Activated CD4-positive, alpha-beta T cell treated with anti-CD3 and anti-CD28 coated beads, Interleukin-2, amount 50 U/mL, for 1 hour (primary cell): Measurements from ENCODE around the gene EXOC6B.
"Not testable (repeated sequence)": the region's sequence is repeated elsewhere in the genome, so short reads cannot be mapped to it uniquely, and the experiment has no call there.

Experiments
- DNase-seq: peaks from one replicate; pipeline ENCODE4 v3.0.0-alpha.2; 2020

EXOC6B gene

GRCh38 chr2:72674982-72675915, 150.6 kb downstream of the EXOC6B start:
- no peak for DNase-seq

GRCh38 chr2:72673279-72673678, 152.6 kb downstream of the EXOC6B start:
- no peak for DNase-seq

DNA sequence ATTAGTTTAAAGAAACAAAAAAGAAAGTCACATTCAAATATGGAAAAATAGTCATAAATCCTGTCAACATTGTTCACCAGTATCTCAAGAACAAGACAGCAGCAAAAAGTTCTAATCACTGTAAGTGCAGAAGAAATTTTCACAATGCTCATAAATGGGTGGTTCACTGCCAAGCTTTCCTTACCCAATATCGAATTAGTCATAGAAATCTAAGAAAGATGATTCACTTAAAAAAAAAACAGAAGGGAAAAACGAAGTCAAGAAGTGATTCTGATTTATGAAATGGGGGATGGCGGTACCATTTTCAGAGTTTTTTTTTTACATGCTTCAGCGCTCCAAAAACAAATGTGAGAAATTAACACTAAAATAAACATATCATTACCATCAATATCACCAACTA, 156.7 kb downstream of the EXOC6B start:
- no peak for DNase-seq

- no peak for DNase-seq
These were observed 157.2 kb downstream of the EXOC6B start for GRCh38 chr2:72668647-72669046.

GRCh38 chr2:72665448-72665847, 160.4 kb downstream of the EXOC6B start:
- no peak for DNase-seq

DNA sequence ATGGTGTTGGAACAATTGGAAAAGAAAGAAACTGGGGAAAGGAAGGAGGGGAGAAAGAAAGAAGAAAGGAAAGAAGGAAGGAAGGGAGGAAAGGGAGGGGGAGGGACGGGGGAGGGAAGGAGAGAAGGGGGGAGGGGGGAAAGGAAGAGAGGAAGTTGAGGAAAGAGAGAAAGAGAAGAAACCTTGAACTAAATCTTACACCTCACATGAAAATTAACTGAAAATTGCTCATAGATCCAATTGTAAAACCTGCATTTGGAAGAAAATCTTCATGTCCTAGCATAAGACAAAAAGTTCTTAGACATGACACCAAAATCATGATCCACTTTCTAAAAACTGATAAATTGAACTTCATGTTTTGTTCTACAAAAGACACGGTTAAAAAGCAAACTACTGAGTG, 163.8 kb downstream of the EXOC6B start:
- DNase-seq: no peak

- no peak for DNase-seq
These were observed 176.0 kb downstream of the EXOC6B start for GRCh38 chr2:72649810-72650209.

- DNase-seq: not testable (repeated sequence)
These were observed 184.6 kb downstream of the EXOC6B start for GRCh38 chr2:72641221-72641620.

DNA sequence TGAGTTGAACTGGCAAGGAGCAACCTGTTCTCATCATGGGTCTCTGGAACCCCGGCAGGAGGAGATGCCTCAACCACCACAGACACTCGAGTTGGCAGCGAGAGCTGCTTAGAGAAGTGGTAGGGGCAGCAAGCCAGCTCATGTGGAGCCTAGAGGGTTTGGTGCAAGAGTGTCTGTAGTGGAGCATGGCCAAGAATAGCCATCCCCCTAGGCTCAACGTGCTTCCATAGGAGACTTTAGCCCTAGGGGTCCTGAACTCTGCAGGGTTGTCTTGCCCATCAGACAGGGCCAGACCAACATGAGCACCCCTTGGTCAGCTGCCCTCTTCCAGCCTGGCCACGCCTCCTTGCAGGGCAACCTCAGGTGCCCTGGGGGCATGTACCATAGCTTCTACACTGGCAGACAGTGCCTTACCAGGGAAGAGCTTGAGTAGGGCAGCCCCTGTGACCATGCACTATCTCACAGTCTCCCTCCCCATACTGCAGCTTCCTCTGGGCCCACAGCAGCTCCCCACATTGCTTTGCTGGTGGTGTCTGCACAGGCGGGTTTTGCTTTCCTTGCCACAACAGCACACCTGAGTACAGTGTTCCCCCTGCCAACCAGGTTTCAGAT, 187.1 kb downstream of the EXOC6B start:
- no peak for DNase-seq

DNA sequence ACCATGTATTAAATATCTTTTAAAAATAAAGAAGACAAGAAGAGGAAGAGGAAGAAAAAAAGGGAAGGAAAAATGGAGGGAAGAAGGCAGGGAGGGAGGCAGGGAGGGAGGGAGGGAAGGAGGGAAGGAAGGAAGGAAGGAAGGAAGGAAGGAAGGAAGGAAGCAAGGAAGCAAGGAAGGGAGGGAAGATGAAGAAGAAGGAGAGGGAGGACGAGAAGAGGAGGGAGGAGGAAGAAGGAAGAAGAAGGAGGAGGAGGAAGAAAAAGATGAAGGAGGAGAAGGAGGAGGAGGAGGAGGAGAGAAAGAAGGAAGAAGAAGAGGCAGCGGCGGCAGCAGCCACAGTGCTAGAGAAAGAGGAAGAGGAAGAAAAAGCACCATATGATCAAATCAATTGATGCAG, 189.6 kb downstream of the EXOC6B start:
- DNase-seq: no peak

DNA sequence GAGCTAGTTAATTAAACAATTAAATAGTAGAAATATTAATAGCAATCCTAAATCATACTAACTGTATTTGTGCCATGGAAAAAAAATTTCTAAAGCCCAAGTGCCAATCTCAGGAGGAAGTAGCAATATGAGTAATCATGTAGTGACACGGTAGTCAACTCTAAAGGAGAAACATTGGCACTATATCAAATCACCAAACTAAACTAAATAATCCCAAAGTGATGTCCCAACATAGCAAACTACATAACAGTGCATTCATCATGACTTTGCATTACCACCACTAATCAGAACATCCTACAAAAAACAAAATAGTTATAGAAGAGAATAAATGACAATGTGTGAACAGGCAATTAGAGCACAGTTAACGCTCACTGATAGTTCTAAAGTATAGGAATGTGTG, 195.1 kb downstream of the EXOC6B start:
- DNase-seq: no peak

DNA sequence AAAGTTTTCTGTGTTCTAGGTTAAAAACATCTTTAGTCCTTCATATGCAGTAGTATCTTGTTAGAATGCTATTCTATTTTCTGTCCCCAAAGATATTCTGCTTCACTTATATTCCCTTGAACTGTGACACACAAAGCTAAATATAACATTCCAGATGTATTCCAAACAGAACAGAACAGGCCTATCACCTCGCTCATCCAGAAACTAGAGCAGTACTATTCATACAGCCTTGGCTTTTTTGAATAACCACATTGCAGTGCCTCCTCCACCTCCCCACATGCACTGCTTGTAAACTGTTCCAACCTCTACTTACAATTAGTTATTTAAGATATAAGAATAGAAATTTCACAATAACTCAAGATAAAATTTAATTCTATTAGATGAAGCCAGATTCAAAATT, 196.8 kb downstream of the EXOC6B start:
- DNase-seq: no peak

DNA sequence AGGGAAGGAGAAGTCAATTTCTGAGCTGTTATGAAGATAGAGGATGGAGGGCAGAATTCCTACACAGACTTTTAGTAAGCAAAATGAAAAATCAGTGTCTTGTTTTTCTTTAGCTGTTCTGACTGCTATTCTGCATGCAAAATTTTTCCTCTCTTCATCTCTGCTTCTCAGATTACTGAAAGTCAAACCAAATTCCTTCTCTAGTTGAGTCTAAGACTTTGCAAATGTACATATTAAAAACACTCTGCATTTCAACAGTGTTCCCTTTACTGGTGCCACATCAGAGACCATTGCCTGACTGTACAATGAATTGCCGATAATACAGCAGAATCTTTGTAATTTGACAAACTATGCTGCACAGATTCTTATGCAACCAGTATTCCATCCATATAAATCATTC, 198.8 kb downstream of the EXOC6B start:
- no peak for DNase-seq

- no peak for DNase-seq
These were observed 200.5 kb downstream of the EXOC6B start for GRCh38 chr2:72625366-72625765.

GRCh38 chr2:72623481-72623880, 202.4 kb downstream of the EXOC6B start:
- no peak for DNase-seq

DNA sequence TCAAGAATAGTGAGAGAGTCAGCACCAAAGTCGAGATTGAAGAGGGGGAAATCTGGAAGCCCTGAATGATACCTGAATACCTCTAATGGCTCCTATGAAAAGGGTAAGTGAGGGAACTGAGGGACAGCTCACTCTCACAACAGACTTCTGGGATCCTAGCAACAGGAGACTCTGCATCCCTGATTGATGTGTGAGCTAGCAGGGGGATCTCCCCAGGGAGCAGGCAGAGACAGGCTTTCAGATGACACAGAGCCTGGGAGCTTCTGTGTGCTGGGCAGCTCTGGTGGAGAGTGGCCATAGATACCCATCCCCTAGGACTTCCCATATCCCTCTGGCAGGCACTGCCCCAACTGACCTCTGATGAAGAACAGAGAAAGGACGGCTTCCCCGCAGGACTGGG, 206.2 kb downstream of the EXOC6B start:
- no peak for DNase-seq

DNA sequence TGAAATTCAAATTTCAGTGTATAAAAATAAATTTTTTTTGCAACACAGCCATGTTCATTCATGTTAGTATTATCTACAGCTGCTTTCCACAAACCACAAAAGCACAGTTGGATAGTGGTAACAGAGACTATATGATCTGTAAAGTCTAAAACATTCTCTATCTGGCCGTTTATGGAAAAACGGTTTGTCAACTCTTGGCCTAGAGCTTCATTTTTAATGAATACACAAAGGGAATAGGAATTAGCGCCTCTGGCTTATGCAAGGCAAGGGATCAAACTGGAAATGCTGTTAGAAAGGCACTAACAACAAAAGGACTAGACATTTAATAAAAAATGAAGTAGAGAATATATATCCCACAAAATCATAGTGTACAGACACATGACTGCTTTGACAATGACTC, 211.9 kb downstream of the EXOC6B start:
- DNase-seq: no peak

GRCh38 chr2:72612614-72613160, 213.1 kb downstream of the EXOC6B start:
- no peak for DNase-seq

DNA sequence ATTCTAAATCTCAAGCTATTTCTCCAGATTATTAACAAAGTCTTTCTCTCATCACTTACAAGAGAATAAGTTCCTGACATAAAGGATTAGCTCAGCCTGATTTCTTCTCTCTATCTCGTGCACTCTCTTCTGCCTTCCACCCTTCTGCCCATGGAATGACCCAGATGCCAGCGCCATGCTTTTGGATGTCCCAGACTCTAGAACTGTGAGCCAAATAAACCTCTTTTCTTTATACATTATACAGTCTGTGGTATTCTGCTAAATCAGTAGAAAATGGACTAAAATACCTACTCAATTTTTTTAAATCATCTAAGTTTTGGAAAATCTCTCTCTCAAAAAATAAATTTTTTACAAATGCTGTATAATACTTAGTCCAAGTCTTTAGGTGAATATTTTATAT, 218.6 kb downstream of the EXOC6B start:
- DNase-seq: no peak

DNA sequence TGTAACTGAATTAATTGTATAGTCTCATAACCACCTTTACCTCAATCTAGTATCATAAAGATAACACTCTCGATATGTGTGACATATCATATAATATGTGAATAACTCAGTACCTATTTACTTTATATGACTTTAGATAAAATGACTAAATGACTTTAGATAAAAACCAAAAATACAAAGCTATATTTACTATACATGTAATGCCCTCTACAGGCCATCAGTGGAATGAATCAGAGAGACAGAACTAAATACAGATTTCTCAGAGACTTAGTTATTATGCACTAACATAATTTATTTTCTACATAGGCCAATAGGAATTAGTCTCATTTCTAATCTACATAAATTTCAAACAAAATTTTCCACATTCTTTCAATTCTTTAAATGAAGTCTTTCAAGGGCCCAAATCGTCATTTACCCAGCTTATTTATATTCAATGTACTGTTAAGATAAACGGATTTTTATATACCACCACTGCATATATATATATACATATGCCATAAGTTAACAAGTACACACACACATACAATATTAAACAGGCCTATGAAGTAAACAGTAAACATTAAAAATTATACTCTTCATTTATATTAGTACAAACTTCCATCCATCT, 219.9 kb downstream of the EXOC6B start:
- no peak for DNase-seq

DNA sequence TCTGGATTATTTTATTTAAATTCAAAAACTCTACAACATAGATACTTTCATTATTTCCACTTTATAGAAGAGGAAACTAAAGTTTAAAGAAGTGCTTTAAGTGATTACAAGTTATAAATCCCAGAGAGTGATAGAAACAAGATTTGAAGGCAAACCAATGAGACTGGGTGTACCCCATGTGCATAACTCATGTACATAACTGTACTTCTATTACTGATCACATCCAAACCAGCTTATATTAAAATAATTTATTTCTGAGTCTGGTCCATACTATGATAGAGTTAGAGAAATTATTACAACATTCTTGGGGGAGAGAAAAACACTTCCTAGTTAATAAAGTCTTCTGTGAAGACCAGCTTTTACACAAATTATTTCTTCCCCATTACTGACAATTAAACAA, 221.4 kb downstream of the EXOC6B start:
- no peak for DNase-seq

GRCh38 chr2:72603481-72603880, 222.4 kb downstream of the EXOC6B start:
- DNase-seq: no peak

DNA sequence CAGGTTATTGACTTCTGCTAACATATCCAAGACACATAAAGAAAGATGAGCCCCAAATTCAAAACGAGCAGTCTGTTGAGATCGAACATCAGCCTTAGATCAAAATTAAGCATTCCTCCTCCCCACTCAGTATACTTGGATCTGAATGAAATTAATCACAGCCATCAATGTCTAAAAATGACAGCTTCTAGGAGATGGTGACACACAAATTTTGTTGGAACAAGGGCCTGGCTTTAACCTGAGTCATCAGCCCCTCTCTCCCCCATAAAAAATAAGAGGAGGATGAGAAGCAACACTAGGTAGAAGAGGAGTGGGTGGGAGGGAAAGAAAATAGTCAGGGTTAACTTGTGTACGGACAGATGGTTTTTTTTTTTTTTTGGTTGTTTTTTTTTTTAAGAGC, 223.1 kb downstream of the EXOC6B start:
- no peak for DNase-seq

DNA sequence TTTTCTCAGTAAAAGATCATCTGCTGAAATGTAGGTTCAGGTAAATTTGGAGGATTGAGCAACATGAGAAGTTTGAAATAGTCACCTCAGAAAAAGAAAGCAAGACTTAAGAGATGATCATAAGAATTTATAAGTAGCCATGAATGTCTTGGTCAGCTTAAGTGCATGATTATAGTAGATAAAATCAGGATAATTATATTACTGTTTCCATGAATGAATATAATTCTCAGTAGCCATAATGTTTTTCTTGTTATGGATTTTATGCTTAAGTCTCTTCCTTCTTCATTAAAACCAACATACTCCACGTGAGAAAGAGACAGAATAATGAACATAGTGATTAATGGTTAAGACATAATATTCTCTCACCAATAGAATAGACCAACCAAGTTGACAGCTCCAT, 223.7 kb downstream of the EXOC6B start:
- no peak for DNase-seq
